Renal cortical epithelial cell (primary cell): Measurements from ENCODE around the gene NMNAT3. TPM values are rescaled to one million over a fixed set of nuclear protein-coding genes. Genes with fewer than 3 reads are reported as not detected.
"Not testable (repeated sequence)": the region's sequence is repeated elsewhere in the genome, so short reads cannot be mapped to it uniquely, and the experiment has no call there.

ENCODE experiments used
- DNase-seq: peaks from one replicate; pipeline ENCODE4 v3.0.0-alpha.2; 2011; ENCODE audit warnings: low read depth
- total RNA-seq: library from RNA; depleted of rRNA; stranded (reverse); fragments of >200 nt; gene quantifications from 2 replicates; pipeline ENCODE4 v1.2.3, GENCODE V29; 2014

Gene NMNAT3
- total RNA-seq, 1 donor from 2014 or later = 11.9 TPM

GRCh38 chr3:139583651-139584050 lies 94.1 kb downstream of the NMNAT3 start:
- not testable (repeated sequence) for DNase-seq

DNA sequence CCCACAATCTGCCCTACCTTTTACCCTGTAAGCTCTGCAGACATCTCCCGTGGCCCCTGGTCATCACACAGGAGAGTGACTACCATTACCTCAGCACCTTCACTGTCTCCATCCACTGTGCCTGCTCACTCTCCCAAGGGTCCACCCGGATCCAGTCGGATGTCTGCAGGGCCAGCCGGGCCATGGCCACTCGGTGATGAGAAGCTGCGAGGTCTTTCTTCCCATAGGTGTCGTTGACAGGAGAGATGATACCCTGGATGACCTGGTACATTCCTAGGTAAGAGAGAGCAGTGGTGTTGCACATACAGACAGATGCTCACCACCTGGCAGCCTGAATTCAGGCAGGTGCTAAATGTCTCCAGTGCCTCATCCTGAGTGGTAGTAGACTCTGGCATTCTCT lies 99.0 kb downstream of the NMNAT3 start:
- no peak for DNase-seq

GRCh38 chr3:139577909-139578308 lies 99.9 kb downstream of the NMNAT3 start:
- DNase-seq = no peak

DNA sequence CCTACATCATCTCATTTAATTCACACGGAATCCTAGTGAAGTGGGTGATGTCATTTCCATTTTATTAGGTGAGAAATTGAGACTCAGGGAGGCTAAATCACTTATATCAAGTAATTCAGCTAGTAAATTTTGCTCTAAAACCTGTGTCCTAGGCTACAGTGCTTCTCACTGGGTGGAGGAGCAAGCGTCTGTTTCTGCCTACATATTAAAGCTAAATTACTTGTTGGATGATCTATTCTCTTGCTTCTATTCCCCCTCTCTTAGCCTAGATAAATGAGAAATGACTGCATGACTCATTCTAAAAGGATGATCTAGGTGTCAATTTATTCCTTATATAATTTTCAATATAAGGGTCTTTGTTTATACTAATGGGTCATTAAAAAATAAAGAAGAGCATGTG lies 100.4 kb downstream of the NMNAT3 start:
- DNase-seq = no peak

GRCh38 chr3:139574026-139574947 lies 103.5 kb downstream of the NMNAT3 start:
- no peak for DNase-seq

DNA sequence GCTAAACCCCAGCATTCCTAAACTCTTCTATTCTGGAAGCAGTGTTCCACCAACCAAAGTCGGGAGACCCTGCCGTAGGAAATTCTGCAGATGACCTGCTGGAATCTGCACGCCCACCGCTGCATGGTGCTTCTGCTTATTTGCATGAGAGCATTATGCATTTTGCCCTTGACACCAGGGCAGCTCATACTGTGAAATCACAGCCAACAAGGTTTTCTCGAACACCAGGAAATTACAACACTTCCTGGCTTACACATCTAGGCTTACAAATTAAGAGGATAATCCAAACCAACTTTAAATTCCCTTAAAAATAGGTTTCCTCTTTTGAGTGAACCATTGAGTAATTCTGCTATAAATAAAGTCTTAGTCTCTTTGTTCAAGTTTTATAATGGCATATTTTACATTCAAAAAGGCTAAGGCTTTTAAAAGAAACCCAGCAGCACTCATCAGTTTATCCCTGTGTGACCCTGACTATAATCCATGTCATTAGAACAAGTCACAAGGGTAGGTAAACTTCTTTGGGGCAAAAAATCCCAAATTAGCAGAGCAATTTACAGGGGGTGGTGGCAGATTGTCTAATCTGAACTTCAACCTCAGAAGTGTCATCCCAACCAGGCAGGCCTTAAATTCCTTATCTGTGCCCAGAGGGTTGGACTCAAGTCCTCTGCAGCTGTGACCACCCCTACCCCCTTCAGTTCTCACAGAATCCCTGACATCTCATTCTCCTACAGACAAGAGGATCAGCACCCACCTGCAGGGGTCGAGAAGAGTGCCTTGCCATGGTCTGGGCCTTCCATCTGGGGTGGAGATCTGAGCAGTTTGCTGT lies 104.7 kb downstream of the NMNAT3 start:
- no peak for DNase-seq

GRCh38 chr3:139571711-139572110 lies 106.1 kb downstream of the NMNAT3 start:
- no peak for DNase-seq

- DNase-seq = no peak
These were observed 113.4 kb downstream of the NMNAT3 start for GRCh38 chr3:139564294-139564861.

DNA sequence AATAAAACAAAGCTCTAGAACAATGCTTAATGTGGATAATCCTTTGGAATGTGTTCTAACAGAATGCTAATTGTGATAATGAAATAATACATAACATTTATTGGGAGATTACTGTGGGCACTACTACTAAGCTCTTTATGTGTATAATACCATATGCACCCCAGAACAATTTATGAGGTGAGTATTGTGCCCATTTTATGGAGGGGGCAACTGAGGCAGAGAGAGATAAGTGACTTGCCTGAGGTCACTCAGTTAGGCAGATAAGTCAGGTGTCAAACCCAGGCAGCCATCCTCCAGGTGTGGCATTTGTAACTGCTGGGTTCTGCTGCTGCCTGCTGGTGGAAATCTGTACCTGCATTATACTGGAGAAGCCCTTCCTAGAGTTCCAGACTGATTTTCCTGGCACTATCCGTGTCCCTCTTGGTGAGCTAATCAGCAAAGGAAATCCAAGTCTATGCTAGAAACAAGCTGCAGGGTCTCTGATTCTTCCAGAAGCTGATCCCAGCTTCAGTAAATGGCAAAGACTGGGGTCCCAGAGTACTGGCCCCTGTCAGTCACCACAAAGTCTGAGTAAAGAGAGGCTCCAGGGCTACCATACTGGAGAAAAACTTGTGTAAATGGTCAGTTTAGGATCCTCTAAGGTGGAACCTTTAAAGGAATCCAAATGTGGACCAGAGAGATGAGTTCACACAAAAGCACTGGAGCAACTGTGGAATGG lies 115.7 kb downstream of the NMNAT3 start:
- peak; percentile 48 for DNase-seq

GRCh38 chr3:139561255-139561817 lies 116.4 kb downstream of the NMNAT3 start:
- no peak for DNase-seq

GRCh38 chr3:139560411-139560810 lies 117.4 kb downstream of the NMNAT3 start:
- DNase-seq = no peak

- peak; percentile 92 for DNase-seq
These were observed 118.2 kb downstream of the NMNAT3 start for GRCh38 chr3:139559541-139559940.

- DNase-seq = peak; percentile 33
These were observed 119.2 kb downstream of the NMNAT3 start for GRCh38 chr3:139558351-139559266.

DNA sequence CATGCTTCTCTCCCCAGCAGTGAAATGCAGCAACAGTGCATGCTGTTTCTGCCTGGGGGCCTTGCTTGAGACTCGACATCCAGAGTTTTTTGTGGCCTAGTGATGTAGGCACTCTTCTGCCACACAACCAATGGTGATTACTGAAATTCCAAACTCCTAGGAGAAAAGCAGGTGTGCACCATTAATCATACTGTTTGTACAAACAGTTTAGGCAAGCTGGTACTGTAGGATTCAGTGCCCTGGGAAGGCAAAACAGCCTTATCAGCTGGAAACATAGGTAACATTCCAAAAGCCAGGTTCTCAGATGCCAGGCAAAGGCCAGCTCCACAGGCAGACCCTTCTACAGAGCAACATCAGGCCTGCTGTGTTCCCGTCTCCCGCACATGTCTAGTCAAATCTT lies 120.7 kb downstream of the NMNAT3 start:
- no peak for DNase-seq

- peak; percentile 52 for DNase-seq
These were observed 122.5 kb downstream of the NMNAT3 start for GRCh38 chr3:139555249-139555648.

DNA sequence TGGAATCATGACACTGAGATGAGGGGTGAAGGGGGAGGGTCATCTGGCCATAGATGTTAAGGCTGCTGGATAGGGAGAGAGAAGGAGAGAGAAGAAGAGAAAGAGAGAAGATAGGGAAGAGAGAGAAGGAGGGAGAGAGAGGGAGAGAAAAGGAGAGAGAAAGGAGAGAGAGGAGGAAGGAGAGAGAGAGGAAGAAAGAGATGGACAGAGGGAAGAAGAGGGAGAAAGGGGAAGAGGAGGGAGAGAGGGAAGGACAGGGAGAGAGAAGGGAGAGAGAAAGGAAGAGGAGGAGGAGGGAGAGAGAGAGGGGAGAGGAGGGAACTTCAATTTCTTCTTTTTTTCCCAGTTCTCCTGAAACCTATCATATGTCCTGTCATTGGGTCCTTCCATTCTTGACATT lies 123.1 kb downstream of the NMNAT3 start:
- DNase-seq = no peak

DNA sequence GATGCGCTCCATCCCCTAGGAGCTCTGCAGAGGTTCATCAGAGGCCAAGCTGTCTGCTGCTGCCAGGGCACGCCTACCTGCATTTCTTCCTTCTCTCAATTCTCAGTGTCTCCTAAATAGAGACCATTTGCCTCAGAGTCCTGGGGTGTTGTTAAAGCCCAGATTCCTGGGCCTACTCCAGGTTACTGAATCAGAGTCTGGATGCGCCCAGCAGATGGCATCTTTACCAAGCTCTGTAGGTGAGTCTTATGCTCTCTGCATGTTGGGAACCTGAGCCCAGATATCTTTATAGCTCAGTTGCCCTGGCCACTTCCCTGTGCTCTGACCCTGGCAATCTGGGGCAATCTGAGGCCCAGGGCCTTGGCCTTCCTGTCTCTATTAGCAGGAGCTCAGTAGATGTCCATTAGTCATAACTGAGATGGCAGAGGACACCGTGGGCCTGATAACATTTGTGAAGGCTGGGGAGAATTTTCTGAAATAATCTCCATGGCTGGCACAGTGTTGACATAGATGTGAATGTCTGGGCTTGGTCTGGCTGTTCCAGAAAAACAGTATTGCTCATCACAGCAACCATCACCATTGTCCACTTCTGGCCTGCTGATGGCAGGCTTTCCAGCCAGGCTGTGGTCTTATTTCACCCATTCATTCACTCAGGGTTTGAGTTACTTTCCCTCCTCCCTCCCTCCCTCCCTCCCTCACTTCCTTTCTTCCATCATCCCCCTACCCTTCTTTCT lies 125.0 kb downstream of the NMNAT3 start:
- peak; percentile 37 for DNase-seq

DNA sequence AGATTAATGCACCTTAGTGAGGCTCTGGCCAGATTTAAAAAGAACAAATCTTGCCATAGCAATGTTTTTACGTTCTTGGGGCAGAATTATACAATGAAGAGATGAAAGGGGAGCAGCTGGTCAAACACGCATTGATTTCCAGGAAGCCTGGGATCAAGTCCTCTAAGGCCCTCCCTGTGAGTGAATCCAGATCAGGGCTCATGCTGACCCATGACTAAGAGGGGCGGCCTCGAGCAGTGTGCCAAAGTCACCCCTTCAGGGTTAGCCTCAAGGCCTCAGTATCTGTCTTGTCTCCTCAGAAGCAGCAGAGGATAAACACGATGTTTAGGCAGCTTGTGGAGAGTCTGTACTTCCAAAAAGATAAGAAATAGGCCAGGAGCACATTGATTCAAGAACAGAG lies 129.0 kb downstream of the NMNAT3 start:
- DNase-seq = no peak

- DNase-seq = no peak
These were observed 130.1 kb downstream of the NMNAT3 start for GRCh38 chr3:139547666-139548065.

DNA sequence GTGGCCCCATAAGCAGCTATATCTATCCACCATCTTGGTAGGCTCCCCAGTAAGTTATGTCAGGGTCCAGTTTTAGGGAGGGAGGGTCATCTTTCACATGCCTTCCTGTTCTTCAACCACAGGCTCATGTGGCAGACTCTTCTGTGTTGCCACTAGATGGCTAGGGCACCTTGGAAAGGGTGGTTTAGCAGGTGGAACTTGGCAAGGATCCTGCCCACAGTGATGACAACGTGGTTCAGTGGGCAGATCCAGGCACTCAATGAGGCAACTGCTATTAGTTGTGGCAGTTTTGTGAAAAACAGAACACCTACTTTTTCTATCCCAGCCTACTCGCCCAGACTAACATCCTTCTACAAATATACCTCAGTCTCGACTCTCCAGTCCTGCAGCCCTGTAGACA lies 131.0 kb downstream of the NMNAT3 start:
- no peak for DNase-seq
